Activated CD4-positive, CD25-positive, alpha-beta regulatory T cell treated with anti-CD3 and anti-CD28 coated beads, Interleukin-2, amount 50 U/mL, for 24 hours (primary cell): ENCODE results near the gene LRRC41.
"Not testable (repeated sequence)": the region's sequence is repeated elsewhere in the genome, so short reads cannot be mapped to it uniquely, and the experiment has no call there.

Source experiments
- ATAC-seq, 2 donors: fragments of 150-1000 bp; cut with Tn5 transposase; one replicate each; pipeline ENCODE4 v1.10.0; 2021; ENCODE audit warnings: mild to moderate bottlenecking in 1 of 2, moderate library complexity in 1 of 2

The LRRC41 gene

GRCh38 chr1:46284597-46285564 is 18.5 kb downstream of the LRRC41 start:
- no peak for ATAC-seq

- no peak for ATAC-seq
Measured at GRCh38 chr1:46284058-46284457, 19.4 kb downstream of the LRRC41 start.

GRCh38 chr1:46281021-46281420 is 22.4 kb downstream of the LRRC41 start:
- ATAC-seq = no peak

- ATAC-seq = no peak
Measured at GRCh38 chr1:46280092-46280491, 23.3 kb downstream of the LRRC41 start.

DNA sequence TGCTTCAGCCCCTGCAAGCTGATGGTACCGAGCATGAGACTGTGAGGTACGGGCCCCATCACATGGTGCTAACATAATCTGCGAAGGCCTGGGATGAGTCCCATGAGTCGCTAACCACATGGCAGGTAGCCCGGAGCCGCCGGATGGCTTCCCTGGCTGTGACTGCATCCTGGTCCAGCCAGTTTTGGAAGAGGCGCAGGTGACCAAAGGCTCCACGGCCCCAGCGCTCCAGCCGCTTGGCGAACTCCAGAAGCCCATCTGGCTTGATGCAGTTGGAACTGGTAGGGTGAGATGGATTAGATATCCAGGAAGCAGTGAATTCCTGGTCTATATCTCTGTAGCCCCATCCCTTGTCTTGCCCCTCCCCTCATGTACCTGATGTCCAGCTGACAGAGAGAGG is 24.6 kb downstream of the LRRC41 start:
- ATAC-seq = no peak

DNA sequence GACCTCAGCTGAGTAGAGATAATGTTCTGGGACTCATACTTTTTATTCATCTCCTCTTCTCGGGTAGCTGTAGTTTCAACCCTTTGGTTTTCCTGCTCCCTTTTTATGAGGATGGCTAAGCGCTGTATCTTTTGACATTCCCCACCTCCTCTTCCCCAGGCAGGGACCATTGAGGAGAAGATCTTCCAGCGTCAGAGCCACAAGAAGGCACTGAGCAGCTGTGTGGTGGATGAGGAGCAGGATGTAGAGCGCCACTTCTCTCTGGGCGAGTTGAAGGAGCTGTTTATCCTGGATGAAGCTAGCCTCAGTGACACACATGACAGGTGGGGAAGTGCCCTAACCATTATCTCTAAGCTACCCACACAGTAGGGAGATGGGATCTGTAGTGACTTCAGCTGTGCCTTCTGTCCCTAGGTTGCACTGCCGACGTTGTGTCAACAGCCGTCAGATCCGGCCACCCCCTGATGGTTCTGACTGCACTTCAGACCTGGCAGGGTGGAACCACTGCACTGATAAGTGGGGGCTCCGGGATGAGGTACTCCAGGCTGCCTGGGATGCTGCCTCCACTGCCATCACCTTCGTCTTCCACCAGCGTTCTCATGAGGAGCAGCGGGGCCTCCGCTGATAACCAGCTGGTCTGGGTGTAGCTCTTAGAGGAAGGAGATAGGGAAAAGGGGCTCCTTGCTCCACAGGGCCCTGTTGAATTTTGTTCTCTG is 25.6 kb downstream of the LRRC41 start:
- ATAC-seq = no peak

DNA sequence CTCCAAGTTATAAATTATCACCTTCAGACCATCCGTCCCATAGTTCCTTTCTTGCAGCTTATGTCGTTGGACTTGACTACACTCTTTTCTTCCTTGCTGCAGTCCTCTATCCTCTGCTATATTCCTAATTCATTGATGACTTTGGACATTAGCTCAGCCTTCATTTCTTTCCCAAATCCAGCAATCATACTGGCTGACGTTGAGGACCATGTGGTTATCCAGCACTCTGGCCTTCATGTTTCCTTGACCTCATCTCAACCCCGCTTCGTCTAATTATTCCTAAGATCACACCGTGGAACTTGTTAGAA is 28.4 kb downstream of the LRRC41 start:
- no peak for ATAC-seq

DNA sequence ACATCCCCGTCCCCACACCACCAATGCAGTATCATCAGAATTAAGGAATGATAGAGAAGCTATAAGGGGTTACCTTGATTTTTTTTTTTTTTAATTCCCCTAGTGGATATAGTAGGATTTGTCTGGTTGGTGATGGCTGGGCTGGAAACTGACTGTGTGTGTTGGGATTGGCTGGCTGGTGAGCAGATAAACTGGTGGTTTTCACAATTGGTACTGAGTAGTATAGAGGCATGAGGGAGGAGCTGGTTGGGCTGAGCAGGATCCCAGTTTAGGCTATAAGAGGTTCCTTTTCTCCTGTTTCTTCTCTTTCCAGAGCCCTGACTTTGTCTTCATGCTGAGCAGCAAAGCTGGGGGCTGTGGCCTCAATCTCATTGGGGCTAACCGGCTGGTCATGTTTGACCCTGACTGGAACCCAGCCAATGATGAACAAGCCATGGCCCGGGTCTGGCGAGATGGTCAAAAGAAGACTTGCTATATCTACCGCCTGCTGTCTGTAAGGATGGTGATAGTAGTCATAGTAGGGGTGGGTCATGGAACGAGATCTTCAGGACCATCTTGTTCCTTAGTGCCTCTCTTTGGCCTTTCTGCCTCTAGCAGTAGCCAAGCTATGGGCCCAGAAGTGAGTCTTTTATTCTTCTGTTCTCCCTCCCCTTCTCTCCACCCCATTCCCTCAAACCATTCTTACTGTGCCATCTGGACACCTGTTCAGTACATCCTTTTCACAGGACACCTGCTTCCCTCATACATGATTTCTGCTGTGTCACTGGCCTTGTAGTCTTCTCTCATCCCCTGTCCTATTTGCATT is 29.0 kb downstream of the LRRC41 start:
- no peak for ATAC-seq

DNA sequence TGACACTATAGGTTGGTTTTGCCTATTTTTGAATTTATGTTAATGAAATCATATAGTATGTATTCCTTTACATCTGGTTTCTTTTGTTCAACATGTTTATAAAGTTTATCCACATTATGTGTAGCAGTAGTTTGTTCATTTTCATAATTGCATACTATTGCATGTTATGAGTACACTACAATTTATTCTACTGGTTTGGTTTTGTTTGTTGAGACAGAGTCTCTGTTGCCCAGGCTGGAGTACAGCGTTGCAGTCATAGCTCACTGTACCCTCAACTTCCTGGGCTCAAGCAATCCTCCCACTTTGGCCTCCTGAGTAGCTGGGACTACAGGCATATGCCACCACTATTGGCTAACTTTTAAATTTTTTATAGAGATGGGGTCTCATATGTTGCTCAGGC is 34.8 kb downstream of the LRRC41 start:
- no peak for ATAC-seq

GRCh38 chr1:46263146-46263545 is 40.3 kb downstream of the LRRC41 start:
- ATAC-seq = no peak

DNA sequence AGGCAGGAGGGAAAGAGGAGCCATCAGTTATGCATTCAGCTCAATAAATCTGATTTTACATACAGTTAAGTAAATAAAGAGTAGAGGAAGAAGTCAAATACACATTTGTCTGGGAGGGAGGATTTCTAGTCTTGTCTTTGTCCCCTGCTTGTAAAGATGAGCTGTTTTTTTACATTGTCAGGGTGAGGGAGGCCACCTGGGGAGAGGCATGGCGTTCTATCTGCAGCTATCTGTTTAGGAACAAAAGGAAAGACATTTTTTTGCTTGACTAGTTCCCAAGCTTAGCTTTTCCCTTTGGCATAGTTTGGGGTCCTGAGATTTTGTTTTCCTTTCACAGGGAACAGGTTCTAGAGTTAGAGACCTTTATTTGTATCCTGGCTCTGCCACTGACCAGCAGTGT is 40.9 kb downstream of the LRRC41 start:
- no peak for ATAC-seq

DNA sequence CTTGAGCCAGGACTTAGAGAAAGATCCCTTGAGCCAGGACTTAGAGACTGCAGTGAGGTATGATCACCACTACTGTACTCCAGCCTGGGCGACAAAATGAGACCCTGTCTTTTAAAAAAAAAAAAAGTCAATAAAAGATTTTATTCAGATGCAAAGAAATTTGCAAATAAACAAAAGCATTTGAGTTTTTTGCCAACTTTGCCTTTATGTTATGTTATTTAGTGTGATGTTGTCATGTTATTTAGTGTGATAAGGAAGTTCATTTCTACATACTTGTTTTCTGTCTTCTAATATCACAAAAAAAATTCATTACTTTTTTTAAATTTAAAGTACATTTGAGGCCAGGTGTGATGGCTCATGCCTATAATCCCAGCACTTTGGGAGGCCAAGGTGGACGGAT is 46.9 kb downstream of the LRRC41 start:
- ATAC-seq = no peak

- ATAC-seq = no peak
Measured at GRCh38 chr1:46254668-46255067, 48.7 kb downstream of the LRRC41 start.

GRCh38 chr1:46248122-46248920 is 55.1 kb downstream of the LRRC41 start:
- no peak for ATAC-seq

DNA sequence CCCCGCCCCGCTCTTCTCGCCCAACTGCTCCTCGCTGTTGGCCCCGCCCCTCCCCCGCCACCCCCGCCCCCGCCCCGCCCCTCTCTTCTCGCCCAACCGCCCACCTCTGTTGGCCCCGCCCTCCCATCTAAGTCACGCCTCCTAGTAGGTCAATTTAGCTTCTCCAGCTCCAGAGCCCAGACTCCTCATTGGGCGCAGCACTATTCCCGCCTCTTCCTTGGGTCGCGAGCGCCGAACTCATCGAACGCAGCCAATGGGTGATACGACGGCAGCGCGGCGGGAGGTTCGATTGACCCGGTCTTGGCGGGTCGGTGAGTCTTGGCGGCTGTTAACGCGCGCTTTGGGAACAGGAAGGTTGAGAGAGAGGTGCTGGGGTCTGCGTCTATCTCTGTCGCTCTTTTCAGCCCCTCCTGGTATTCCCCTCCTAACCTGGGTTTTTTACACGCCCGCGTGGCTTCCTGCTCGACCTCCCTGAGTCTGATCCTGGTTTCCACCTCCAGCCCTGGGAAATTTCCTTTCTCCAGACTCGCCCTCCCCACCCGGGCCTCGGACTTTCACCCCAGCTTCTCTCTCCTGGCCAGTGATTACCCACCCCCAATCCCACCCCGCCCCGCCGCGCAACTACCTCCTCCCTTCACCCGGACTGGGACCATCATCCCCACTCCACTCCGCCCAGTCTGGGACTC is 55.8 kb downstream of the LRRC41 start, which contains the start of gene RAD54L:
RAD54L (plus strand) TSS at position 328 of the 686 bp plus-strand sequence. CDS start 643 bp downstream, outside the sequence.
- ATAC-seq = peak; percentile 96 to 98

- peak; percentile 62 to 63 for ATAC-seq
Measured at GRCh38 chr1:46246548-46247435, 56.6 kb downstream of the LRRC41 start.

- not testable (repeated sequence) for ATAC-seq
Measured at GRCh38 chr1:46246136-46246535, 57.3 kb downstream of the LRRC41 start.

DNA sequence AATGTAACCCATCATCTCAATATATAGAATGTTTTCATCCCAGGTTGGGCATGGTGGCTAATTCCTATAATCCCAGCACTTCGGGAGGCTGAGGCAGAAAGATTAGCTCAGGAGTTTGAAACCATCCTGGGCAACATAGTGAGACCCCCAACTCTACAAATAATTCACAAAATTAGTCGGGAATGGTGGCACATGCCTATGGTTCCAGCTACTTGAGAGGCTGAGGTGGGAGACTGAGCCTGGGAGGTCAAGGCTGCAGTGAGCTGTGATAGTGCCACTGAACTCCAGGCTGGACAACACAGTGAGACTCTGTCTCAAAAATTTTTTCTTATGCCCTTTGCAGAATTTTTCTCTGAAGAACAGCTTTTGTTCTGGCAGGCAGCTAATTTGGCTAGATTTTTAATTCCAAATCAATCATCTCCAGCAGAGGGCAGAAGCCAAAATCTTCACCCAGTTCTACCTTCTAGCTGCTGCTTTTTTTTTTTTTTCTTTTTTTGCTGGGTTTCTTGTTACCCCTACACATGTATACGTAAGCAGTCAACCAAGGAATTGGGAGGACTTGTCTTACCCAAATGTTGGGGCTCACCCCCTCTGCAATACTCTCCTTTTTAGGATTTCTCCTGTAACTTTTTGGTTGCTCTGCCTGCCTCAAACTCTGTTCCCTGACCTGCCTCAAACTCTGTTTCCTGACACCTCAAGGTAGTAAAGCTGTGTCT is 58.6 kb downstream of the LRRC41 start:
- ATAC-seq = no peak

DNA sequence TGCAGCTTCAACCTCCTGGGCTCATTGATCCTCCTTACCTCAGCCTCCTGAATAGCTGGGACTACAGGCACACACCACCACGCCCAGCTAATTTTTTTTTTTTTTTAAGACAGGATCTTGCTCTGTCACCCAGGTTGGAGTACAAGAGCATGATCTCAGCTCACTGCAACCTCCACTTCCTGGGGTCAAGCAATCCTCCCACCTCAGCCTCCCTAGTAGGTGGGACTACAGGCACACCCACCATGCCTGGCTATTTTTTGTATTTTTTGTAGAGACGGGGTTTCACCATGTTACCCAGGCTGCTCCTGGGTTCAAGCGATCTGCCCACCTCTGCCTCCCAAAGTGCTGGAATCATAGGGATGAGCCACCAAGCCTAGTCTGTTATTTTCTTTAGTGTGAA is 59.6 kb downstream of the LRRC41 start:
- not testable (repeated sequence) for ATAC-seq

DNA sequence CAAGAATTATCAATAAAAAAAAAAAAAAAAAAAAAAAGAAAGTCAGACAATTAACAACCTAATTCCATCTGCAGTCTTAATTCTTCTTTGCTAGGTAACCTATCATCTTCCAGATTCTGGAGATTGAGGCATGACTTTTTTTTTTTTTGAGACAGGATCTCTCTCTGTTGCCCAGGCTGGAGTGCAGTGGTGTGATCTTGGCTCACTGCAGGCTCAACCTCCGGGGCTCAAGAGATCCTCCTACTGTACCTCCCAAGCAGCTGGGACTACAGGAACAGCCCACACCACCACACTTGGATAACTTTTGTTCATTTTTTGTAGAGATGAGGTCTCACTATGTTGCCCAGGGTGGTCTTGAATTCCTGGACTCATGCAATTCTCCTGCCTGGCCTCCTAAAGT is 60.5 kb downstream of the LRRC41 start:
- ATAC-seq = no peak
